Measurements from ENCODE around the gene PRSS8.
"Not testable (repeated sequence)": the region's sequence is repeated elsewhere in the genome, so short reads cannot be mapped to it uniquely, and the experiment has no call there.

Gene PRSS8

DNA sequence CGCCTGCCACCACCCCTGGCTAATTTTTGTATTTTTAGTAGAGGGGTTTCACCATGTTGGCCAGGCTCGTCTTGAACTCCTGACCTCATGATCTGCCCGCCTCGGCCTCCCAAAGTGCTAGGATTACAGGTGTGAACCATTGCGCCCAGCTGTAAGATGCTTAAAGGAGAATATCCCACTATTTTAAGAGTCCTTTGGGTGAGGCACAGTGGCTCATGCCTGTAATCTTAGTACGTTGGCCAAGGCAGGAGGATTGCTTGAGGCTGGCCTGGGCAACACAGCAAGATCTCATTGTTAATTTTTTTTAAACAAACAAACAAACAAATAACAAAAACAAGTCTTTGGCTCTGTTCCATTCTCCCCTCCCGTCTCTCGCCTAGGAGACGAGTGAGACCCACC, 5.5 kb upstream of the PRSS8 start:
- H3K4me3 ChIP-seq (ENCODE audit: low read length), result peak overlapping the region; percentile 49
- not testable (repeated sequence) for H2AFZ ChIP-seq (ENCODE audit: low read depth, low read length)

DNA sequence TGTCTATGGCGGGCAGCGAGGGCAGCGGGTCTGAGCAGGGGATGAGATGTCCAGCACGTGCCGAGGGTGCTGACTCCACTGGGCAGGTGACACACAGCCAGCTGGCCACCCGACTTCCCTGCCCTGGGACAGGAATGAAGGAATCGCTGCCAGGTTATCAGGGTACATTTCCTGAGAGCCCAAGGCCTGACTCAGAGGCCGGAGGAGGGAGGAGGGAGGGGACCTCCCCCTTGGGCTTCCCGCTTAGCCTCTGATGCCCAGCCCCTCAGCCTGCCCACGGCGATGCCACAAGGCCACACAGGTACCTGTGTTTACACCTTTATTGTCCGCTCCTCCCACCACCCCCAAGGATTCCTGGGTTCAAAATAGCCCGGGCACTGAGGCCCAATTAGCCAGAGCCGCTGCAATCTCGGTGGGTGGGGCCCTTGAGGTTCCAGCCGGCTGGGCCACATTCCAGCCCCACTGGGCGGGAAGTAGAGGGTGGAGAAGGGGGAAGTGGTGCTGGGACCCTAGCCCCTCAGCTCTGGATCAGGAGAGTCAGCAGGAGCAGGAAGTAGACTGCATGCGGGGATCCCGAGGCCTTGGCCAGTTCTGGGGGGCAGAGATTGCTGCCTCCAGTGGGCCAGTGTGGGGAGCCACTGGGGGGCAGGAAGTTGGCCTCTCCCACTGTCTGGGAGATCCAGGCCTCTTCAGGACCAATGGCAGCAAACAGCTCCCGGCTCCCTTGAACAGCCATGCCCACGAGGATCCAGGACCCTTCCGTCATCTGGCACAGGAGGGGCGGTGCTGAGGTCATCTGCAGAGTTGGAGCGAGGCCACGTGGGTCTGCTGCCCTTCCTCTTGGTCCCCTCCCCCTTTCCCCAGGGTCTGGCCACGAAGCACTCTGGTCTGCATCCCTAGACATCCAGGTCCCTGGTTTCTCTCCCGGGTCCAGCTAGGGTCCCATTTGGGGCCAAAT, 3.4 kb upstream of the PRSS8 start:
- H3K36me3 ChIP-seq (ENCODE audit: insufficient read depth, low read length), result no peaks in the 10 kb centered on the region
- no peak overlapping the region for H2AFZ ChIP-seq (ENCODE audit: low read depth, low read length)
- H3K4me1 ChIP-seq (ENCODE audit: insufficient read depth, low read length), result peaks cover 14% of the 10 kb centered on the region
- H3K9me3 ChIP-seq (ENCODE audit: low read length), result no peaks in the 10 kb centered on the region
- H3K4me3 ChIP-seq (ENCODE audit: low read length), result no peak overlapping the region
- no peaks in the 10 kb centered on the region for H3K27me3 ChIP-seq (ENCODE audit: insufficient read depth, low read length)

More for the DNA sequence above, 5.5 kb upstream of the PRSS8 start:
- H3K27me3 ChIP-seq (ENCODE audit: insufficient read depth, low read length); H3K36me3 ChIP-seq (ENCODE audit: insufficient read depth, low read length); H3K9me3 ChIP-seq (ENCODE audit: low read length); H3K4me1 ChIP-seq (ENCODE audit: insufficient read depth, low read length): not testable (repeated sequence)

DNA sequence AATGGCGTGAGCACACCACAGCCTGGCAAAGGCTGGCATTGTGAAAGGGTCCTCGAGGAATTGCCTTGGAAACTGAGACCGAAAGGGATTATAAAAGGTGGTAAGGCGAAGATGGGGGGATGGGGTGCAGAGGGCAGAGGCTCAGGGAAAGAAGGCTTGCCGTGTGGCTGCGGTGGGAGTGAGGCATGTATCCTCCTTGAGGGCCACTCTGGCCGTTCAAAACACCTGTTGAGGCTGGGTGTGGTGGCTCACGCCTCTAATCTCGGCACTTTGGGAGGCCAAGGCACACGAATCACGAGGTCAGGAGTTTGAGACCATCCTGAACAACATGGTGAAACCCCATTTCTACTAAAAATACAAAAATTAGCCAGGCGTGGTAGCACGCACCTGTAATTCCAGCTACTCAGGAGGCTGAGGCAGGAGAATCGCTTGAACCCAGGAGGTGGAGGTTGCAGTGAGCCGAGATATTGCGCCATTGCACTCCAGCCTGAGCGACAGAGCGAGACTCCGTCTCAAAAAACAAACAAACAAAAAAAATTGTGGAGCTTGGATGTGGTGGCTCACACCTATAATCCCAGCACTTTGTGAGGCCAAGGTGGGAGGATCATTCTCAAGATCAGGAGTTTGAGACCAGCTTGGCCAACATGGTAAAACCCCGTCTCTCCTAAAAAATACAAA, 1.4 kb upstream of the PRSS8 start:
- H3K4me3 ChIP-seq (ENCODE audit: low read length); H2AFZ ChIP-seq (ENCODE audit: low read depth, low read length); H3K9me3 ChIP-seq (ENCODE audit: low read length); H3K36me3 ChIP-seq (ENCODE audit: insufficient read depth, low read length); H3K27me3 ChIP-seq (ENCODE audit: insufficient read depth, low read length): not testable (repeated sequence)
- peaks cover 18% of the 10 kb centered on the region for H3K4me1 ChIP-seq (ENCODE audit: insufficient read depth, low read length)

DNA sequence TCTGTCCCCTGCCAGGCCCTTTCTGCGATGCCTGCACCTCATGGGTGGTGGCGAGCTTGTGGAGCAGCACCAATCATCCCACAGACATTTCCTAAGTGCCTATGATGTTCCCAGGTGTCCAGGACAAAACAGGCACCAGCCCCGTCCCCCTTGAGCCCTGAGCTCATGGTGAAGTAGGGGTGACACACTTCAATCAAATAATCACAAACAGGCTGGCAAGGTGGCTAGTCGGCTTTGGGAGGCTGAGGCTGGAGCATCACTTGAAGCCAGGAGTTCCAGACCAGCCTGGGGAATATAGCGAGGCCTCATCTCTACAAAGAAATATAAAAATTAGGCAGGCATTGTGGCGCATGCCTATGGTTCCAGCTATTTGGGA, 748 bp upstream of the PRSS8 start:
- Histone ChIP-seq H2AFZ (ENCODE audit: low read depth, low read length) (no peak overlapping the region), H3K4me3 (ENCODE audit: low read length) (no peak overlapping the region), H3K36me3 (ENCODE audit: insufficient read depth, low read length) (peaks cover 12% of the 10 kb centered on the region), H3K9me3 (ENCODE audit: low read length) (no peaks in the 10 kb centered on the region), H3K27me3 (ENCODE audit: insufficient read depth, low read length) (no peaks in the 10 kb centered on the region), H3K4me1 (ENCODE audit: insufficient read depth, low read length) (peaks cover 13% of the 10 kb centered on the region)

DNA sequence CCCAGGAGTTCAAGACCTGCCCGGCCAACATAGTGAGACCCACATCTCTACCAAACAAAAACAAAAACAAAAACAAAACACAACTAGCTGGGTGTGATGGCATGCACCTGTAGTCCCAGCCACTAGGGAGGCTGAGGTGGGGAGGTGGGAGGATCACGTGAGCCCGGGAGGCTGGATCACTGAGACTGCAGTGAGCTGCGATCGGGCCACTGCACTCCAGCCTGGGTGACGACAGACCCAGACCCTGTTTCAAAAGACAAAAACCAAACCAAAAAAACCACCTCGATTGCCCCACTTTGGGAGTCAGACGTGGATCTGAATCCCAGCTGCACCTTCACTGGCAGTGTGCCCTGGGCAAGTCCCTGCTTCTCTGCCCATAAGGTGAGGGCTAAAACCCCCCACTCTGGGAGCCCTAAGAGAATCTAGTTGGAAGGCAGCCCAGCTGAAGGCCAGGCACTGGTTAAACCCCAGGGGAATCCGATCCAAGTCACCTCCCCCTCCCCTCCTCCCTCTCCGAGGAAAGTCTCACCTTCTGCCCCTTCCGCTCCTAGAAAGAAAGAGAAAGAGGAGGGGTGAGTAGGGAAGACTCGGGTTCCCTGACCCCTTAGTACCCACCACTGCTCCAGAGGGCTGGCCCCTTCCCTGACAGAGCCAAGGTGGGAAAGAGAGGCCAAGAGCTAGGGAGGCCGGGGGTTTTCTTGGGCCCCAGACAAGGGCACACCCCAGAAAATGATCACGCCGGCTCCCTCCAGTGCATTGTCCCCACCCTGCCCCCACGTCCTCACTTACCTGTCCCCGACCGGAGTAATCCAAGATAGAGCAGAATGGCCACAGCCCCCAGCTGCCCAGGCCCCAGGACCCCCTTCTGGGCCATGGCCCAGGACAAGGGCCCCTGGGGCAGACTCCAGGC, 647 bp downstream of the PRSS8 start:
- Histone ChIP-seq H3K4me3 (ENCODE audit: low read length) (no peak overlapping the region), H3K9me3 (ENCODE audit: low read length) (no peaks in the 10 kb centered on the region), H3K27me3 (ENCODE audit: insufficient read depth, low read length) (no peaks in the 10 kb centered on the region), H2AFZ (ENCODE audit: low read depth, low read length) (no peak overlapping the region), H3K36me3 (ENCODE audit: insufficient read depth, low read length) (peaks cover 23% of the 10 kb centered on the region), H3K4me1 (ENCODE audit: insufficient read depth, low read length) (peaks cover 12% of the 10 kb centered on the region)

DNA sequence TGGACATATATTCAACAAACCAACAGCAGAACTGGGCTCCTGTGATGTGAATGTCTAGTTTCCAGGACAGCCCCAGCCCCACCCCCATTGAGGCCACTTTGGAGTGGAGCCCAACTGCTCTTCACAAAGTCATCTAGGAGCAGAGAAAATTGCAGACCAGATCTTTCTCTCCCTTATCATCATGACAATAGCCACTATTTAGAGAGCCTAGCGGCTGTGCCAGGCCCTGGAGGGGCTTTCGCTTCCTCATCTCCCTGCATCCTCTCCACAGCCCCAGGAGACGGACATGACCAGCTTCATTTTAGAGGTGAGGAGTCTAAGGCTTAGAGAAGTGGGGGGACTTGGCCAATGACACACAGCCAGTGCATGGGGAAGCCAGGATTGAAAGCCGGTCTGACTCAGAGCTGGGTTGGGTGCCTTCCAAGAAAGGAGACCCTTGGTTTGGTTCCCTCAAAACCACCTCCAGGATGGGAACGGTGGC, 1.4 kb downstream of the PRSS8 start:
- H3K4me1 ChIP-seq (ENCODE audit: insufficient read depth, low read length), result peaks cover 12% of the 10 kb centered on the region
- H3K9me3 ChIP-seq (ENCODE audit: low read length), result no peaks in the 10 kb centered on the region
- H3K27me3 ChIP-seq (ENCODE audit: insufficient read depth, low read length), result no peaks in the 10 kb centered on the region
- H3K36me3 ChIP-seq (ENCODE audit: insufficient read depth, low read length), result peaks cover 27% of the 10 kb centered on the region
- no peak overlapping the region for H2AFZ ChIP-seq (ENCODE audit: low read depth, low read length)
- no peak overlapping the region for H3K4me3 ChIP-seq (ENCODE audit: low read length)

DNA sequence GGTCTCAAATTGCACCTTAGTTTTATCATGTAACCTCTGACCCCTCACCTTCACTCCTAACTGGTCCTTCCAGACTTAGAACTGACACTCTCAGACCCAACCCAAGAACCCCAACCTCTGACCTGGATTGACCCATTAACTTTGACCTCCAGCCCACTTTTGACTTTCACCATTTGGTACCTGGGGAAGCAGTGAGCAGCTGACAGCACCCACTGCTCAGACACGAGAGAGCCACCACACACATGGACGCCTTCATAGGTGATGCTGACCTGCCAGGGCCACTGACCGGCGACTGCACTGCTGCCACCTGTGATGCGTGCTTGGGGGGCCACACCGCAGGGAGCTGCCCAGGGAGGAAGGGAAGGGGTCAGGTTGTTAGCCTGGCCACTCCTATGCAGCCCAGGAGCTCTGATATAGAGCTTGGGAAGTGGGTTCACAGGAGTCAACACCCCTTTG, 2.5 kb downstream of the PRSS8 start:
- H3K9me3 ChIP-seq (ENCODE audit: low read length), result no peaks in the 10 kb centered on the region
- no peaks in the 10 kb centered on the region for H3K27me3 ChIP-seq (ENCODE audit: insufficient read depth, low read length)
- no peak overlapping the region for H2AFZ ChIP-seq (ENCODE audit: low read depth, low read length)
- peaks cover 27% of the 10 kb centered on the region for H3K36me3 ChIP-seq (ENCODE audit: insufficient read depth, low read length)
- H3K4me3 ChIP-seq (ENCODE audit: low read length), result no peak overlapping the region
- peaks cover 12% of the 10 kb centered on the region for H3K4me1 ChIP-seq (ENCODE audit: insufficient read depth, low read length)

DNA sequence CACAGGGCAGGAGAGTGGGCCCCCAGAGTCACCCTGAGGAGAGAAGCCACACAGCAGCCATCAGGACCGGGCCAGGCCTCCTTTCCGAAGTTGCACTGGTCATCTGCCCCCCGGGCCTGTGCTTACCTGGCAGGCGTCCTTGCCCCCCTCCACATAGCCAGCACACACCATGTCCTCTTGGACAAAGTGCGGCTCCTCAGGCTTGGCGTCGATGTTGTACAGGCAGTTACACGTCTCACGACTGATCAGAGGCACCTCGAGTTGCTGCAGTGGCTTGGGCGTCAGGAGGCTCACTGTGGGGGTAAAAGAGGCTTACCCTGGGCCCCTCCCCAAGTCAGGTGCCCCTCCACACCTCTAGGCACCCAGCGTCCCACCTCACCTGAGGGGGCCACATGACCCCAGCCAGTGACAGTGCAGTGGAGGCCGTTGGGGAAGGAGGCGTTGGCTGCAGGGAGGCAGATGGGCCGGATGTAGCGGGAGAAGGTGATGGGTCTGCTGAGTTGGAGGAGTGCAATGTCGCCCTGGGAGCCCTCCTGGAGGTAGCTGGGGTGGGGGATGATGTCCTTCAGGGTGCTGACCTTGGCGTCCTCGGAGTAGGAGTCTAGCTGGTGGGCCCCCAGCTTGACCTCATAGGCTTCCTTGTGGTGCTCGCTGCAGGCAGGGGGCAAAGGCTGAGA, 3.1 kb downstream of the PRSS8 start:
- H3K9me3 ChIP-seq (ENCODE audit: low read length), result no peaks in the 10 kb centered on the region
- no peaks in the 10 kb centered on the region for H3K27me3 ChIP-seq (ENCODE audit: insufficient read depth, low read length)
- H3K4me1 ChIP-seq (ENCODE audit: insufficient read depth, low read length), result peaks cover 12% of the 10 kb centered on the region
- H2AFZ ChIP-seq (ENCODE audit: low read depth, low read length), result no peak overlapping the region
- H3K4me3 ChIP-seq (ENCODE audit: low read length), result no peak overlapping the region
- H3K36me3 ChIP-seq (ENCODE audit: insufficient read depth, low read length), result peaks cover 32% of the 10 kb centered on the region

DNA sequence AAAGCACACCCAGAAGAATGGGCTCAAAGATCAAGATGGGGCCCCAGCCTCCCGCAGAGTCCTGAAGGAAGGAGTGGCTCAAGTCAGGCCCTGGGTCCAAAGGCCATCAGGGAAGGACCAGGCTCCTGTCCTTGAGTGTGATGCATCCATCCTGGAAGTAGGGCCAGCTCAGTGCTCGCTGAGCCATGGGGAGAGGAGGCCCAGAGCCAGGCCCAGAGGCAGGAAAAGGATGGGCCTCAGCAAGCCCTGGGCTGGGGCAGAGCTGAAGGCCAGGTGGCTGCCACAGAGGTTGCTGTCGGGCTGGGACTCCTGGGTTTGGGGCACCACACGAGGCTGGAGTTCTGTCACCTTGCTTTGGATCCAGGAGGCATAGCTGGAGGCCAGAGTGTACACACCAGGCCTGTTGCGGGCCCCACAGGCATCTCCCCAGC, 3.7 kb downstream of the PRSS8 start:
- H2AFZ ChIP-seq (ENCODE audit: low read depth, low read length), result no peak overlapping the region
- no peaks in the 10 kb centered on the region for H3K27me3 ChIP-seq (ENCODE audit: insufficient read depth, low read length)
- peaks cover 38% of the 10 kb centered on the region for H3K36me3 ChIP-seq (ENCODE audit: insufficient read depth, low read length)
- H3K4me1 ChIP-seq (ENCODE audit: insufficient read depth, low read length), result peaks cover 12% of the 10 kb centered on the region
- no peaks in the 10 kb centered on the region for H3K9me3 ChIP-seq (ENCODE audit: low read length)
- no peak overlapping the region for H3K4me3 ChIP-seq (ENCODE audit: low read length)

DNA sequence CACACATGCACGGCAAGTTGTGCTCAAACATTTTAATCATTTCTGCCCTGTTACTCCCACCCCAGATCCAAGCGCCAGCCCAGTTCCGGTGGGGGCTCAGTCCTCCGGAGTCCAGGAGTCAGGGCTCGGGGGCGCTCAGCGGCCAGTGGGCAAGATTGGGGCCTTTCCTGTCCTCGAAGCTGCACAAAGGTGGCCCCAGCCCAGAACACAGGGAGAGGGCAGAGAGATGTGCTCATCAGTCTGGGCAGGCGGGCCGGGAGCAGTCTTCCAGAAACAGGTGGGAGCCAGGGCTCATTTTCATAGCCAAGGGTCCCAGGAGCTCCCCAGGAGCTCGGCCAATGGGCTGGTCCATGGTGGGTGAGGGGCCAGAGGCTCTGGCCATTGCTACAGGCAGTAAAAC, 4.1 kb downstream of the PRSS8 start:
- H3K4me1 ChIP-seq (ENCODE audit: insufficient read depth, low read length), result peaks cover 12% of the 10 kb centered on the region
- peaks cover 39% of the 10 kb centered on the region for H3K36me3 ChIP-seq (ENCODE audit: insufficient read depth, low read length)
- H3K4me3 ChIP-seq (ENCODE audit: low read length), result no peak overlapping the region
- H3K9me3 ChIP-seq (ENCODE audit: low read length), result no peaks in the 10 kb centered on the region
- no peaks in the 10 kb centered on the region for H3K27me3 ChIP-seq (ENCODE audit: insufficient read depth, low read length)
- H2AFZ ChIP-seq (ENCODE audit: low read depth, low read length), result no peak overlapping the region

DNA sequence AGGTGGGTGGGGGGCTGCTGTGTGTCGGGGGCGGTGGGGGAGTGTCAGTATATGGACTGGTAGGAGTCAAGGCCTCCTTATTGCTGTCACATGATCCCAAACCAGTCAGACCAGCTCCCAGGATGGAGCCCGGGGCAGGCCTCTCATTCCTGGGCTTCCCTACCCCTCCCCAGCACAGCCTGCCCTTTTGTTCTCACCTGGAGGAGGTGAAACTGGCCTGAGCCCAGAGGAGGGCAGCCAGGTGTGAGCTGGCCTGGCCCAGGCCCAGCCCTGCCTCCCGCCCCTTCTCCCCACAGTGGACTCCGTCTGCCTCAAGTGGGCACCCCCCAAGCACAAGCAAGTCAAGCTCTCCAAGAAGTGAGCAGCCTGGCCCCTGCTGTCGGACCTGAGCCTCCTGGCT, 4.6 kb downstream of the PRSS8 start:
- Histone ChIP-seq H3K4me1 (ENCODE audit: insufficient read depth, low read length) (peaks cover 12% of the 10 kb centered on the region), H3K4me3 (ENCODE audit: low read length) (no peak overlapping the region), H3K9me3 (ENCODE audit: low read length) (no peaks in the 10 kb centered on the region), H3K27me3 (ENCODE audit: insufficient read depth, low read length) (no peaks in the 10 kb centered on the region), H2AFZ (ENCODE audit: low read depth, low read length) (no peak overlapping the region), H3K36me3 (ENCODE audit: insufficient read depth, low read length) (peaks cover 39% of the 10 kb centered on the region)

DNA sequence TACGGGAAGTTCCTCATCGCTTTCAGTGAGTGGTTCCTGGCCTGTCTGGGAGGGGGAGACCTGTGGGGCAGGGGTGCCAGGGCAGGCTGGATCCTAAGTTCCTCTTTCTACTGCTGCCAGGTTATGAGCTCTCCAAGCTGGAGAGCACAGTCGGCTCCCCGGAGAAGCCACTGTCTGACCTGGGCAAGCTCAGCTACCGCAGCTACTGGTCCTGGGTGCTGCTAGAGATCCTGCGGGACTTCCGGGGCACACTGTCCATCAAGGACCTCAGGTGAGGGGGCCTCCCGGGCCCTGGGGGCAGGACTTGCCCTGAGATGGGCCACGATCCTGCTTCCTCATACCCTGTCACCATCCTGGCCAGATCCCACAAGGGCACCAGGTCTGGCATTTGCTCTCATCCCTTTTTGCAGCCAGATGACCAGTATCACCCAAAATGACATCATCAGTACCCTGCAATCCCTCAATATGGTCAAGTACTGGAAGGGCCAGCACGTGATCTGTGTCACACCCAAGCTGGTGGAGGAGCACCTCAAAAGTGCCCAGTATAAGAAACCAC, 5.1 kb downstream of the PRSS8 start:
- Histone ChIP-seq H3K9me3 (ENCODE audit: low read length) (no peaks in the 10 kb centered on the region), H3K36me3 (ENCODE audit: insufficient read depth, low read length) (peaks cover 39% of the 10 kb centered on the region), H3K27me3 (ENCODE audit: insufficient read depth, low read length) (no peaks in the 10 kb centered on the region), H3K4me3 (ENCODE audit: low read length) (no peak overlapping the region), H2AFZ (ENCODE audit: low read depth, low read length) (no peak overlapping the region), H3K4me1 (ENCODE audit: insufficient read depth, low read length) (peaks cover 12% of the 10 kb centered on the region)
